GDM1 (cell line): ENCODE measurements around the gene CXCR5.

Source experiments
- DNase-seq: peaks from one replicate; lab custom pipeline; 2025; lab: John Stamatoyannopoulos, UW

The CXCR5 gene

GRCh38 chr11:118913411-118914125 is 29.9 kb downstream of the CXCR5 start:
- peak; percentile 68 for DNase-seq

GRCh38 chr11:118914178-118914918 is 30.7 kb downstream of the CXCR5 start:
- no peak for DNase-seq

GRCh38 chr11:118914987-118915386 is 31.3 kb downstream of the CXCR5 start:
- DNase-seq, result peak; percentile 31

- no peak for DNase-seq
Observed at GRCh38 chr11:118915396-118915795, 31.7 kb downstream of the CXCR5 start.

GRCh38 chr11:118915941-118916841 is 32.5 kb downstream of the CXCR5 start:
- no peak for DNase-seq

GRCh38 chr11:118916842-118917388 is 33.2 kb downstream of the CXCR5 start:
- DNase-seq, result no peak

- DNase-seq, result no peak
Observed at GRCh38 chr11:118917481-118918127, 33.9 kb downstream of the CXCR5 start.

GRCh38 chr11:118918128-118918685 is 34.5 kb downstream of the CXCR5 start:
- DNase-seq, result no peak

GRCh38 chr11:118918686-118919280 is 35.1 kb downstream of the CXCR5 start:
- DNase-seq, result peak; percentile 21

GRCh38 chr11:118921121-118921928 is 37.6 kb downstream of the CXCR5 start:
- DNase-seq, result no peak

- no peak for DNase-seq
Observed at GRCh38 chr11:118921929-118922744, 38.4 kb downstream of the CXCR5 start.

GRCh38 chr11:118922745-118923627 is 39.3 kb downstream of the CXCR5 start:
- no peak for DNase-seq

- DNase-seq, result no peak
Observed at GRCh38 chr11:118923721-118924587, 40.3 kb downstream of the CXCR5 start.

GRCh38 chr11:118924591-118925585 is 41.2 kb downstream of the CXCR5 start:
- DNase-seq, result no peak

- DNase-seq, result no peak
Observed at GRCh38 chr11:118927554-118928100, 43.9 kb downstream of the CXCR5 start.
